Stimulated activated CD8-positive, alpha-beta memory T cell treated with anti-CD3 and anti-CD28 coated beads, Interleukin-4, amount 100 ng/mL, for 1 hour (primary cell): ENCODE measurements around the gene ENDOV.

ENCODE experiments used
- DNase-seq, 2 donors: peaks; one replicate each; pipeline ENCODE4 v3.0.0-alpha.2; 2020; ENCODE audit warnings: low read depth in 2 of 2, low spot score in 1 of 2

The ENDOV gene

DNA sequence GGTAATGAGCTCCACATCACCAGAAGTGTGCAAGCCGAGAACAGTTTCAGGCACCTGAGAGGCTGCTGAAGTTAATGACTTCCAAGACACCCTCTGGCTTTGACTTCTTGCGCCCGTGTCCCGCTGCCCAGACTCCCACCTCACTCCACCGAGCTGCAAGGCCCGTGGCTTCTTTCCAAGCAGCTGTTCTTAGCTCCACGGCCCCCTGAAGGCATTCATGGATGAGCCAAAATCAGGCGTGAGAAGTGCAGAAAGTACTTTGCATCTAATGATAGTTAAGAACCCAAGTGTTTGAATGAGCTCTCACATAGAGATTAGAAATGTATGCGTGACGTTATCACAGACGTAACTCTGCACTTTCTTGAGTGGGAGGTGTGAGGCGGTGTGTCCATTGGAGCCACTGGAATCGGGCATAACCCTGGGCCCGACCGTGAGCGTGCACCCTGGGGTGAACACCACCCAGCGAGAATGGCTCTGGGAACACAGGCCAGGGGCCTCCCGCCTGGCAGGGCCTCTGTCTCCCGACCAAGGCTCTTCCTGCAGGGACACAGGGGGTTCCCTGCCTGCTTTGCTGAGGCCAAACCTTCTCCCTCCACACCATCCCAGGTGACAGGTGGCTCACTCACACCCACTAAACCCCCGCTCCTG, 50.5 kb downstream of the ENDOV start:
- no peak for DNase-seq

DNA sequence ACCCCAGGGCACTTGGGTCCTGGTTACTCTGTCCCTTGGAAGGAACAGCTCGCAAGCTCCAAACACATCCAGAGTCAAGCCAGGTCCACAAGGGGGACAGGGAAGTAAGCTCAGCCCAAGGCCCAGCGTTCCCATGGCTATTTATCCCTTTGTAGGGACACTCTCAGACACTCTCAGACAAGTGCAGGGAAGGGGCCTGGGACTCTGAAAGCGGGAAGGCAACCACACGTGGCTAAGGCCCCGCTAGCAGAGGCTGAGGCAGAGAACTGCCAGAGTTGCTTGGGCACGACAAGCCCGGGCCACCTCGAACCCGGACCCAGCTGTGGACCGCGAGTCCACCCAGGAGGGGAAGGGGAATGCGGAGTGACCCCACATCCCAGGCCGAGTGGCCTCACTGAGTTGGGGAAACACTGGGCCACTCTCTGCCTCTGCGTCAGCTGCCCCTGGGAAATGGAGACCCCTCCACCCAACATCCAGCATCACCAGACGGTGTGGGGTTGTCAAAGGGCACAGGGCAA, 51.3 kb downstream of the ENDOV start:
- DNase-seq, result no peak

DNA sequence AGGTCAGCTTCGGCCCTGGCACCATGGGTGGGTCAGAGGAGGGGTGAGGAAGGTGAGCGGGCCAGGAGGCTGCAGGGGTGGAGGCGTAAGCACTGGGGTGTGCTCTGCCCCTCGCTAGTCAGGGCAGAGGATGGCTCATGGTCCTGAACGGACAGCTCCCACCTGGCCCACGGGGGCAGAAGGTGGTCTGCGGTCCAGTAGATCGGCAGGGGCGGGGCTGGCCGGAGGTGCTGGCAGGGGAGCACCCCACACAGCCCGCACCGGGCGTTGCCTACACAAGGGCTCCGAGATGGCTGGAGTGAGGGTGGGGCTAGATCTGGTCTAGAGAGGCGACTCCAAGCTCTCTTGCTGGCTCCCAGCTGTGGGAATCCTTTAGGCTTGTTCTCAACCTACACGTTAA, 53.3 kb downstream of the ENDOV start:
- no peak for DNase-seq

DNA sequence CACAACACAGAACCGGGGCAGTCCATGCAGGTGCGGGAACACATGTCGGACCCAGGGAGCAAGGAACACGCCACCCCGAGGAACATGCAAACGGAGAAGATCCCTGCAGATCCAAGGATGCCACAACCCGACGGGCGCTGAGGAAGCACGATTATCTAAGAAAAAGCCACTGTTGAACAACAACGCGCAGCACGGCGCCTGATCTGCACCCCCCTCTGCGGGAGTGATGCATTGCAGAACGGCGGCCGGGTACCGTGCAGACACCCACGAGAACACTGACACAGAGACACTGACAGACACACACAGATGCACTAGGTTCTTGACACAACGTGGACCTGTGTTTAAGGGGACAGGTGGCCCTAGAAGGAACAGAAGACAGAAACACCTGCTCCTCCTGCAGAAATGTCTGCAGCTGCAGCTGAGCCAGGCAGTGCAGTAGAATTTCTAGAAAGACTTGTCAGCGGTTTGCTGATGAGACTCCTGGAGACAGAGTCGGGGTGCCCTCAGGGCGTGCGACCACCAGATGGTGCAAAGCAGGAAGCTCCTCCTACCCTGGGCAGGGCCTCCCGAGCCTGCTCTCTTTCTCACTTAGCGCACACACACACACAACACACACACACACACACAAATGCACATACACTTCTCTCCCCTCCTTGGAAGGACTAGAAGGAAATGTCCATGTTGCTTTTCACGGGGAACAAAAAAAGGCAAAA, 54.0 kb downstream of the ENDOV start:
- no peak for DNase-seq

DNA sequence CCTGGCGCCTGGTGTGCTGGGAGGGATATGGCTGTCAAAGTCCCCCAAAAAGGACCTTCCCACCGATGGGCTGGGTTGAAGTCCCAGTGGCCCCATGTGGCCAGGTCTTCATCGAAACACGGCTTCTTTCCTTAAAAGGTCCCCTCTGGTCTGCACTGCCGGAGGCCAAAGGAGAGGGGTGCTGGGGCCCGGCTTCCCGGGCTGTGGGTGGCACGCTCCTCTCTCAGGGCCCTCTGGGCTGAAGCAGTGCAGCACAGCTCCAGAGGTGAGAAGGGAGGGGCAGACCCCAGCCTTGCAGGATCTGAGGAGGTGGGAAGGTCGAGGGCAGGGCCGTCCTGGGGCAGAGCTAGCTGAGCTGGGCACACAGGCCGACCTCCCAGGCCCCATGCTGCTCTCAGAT, 54.7 kb downstream of the ENDOV start:
- no peak for DNase-seq

DNA sequence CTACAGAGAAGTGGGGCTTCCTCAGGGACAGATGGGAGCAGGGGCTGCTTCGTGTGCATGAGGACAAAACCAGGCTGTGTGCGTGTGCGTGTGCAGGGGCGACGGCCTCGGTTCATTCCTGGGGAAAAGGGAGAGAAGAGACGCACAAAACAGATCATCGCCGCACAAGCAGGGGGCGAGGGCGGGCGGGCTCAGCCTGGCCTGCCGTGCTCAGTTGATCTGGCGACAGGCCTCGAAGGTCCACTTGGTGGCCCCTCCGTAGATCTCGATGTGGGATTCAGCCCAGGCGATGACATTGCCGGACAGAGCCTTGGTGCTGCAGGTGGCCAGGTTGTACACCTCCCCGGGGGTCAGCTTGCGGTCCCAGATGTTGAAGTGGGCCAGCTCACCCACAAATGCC, 55.6 kb downstream of the ENDOV start:
- no peak for DNase-seq

DNA sequence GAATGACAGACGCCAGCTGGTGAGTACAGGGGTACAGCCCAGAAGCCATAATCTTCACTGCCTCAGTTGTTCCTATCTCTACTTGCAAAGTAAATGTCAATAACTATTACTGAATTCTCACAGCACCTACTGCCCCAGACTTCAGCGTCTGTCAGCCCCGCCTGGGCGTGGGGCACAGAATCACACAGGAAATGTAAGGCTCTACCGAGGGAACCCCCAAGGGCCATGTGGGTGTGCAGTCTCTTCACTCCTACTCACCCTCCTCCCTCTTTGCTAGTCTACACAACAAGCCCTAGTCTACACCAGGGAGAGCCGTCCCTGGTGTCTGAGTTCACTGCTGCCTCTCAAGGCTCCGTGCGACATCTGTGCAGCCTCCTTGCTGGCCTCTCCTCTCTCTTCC, 57.0 kb downstream of the ENDOV start:
- DNase-seq, result peak in 1 of 2 donors; percentile 17

DNA sequence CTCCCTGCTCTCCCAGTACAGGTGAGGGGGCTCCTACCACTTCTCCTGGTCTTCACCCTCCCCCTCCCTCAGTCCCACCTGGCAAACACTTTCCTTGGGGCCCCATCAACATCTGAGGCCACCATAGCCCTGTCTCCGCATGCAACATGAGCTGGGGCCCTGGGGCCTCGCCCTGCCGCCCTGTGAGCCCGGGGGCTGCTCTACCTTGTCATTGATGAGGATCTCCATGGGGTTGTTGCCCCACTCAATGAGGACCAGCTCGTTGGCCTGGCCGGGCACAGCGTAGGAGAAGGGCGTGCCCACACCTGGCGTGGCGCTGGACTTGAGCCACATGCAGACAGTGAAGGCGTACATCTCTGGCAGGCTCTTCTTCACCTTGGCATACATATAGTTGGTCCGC, 58.0 kb downstream of the ENDOV start:
- DNase-seq, result no peak

DNA sequence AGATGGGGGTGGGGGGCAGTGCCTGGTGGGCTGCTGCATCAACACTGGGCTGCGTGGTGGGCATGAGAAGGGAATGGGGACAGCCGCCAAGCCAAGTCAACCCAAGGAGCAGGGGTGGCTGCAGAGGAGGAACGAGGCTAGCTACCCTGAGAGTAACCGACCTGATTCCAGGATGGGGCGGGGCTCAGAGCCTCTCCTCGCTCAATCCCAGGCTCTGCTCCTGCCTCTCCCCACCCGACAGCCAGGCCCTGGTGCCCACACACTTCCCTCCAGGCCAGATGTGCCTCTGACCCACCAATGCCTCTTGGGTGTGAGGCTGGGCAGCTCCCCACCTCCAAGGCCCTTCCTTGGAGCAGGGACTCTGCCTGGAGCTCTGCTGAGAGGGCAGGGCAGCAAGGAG, 58.7 kb downstream of the ENDOV start:
- no peak for DNase-seq

DNA sequence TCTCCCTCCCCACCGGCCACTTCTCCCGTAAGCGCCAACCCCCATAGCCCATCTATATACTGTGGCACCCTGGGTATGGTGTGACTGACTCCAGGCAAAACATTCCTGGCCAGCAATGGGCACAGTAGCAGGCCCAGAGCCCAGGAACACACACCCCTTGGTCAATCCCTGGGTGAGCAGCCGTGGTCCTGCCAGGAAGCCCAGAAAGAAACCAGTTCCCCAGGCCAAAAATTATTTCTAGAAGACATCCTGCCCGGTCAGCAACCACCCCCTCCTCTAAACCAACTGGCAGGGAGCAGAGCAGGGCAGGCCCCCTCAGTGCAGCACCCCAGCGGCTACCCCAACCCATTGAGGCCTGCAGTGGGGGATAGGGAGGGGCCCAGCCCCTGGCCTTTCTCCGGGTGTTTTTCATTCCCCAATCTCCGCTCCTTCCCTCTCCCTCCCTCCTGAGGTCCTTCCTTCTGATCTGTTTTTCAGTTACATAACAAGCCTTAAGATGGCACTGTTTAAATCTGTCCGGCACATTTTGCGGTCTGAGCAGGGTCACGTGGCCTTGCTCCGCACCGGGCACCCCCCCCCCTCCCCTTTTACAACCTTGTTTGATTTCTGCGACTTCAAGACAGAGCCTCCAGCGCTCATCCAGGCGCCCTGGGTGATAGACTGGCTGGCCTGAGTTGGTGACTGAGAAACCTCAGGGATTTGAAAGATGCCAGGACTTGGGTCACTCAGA, 59.4 kb downstream of the ENDOV start:
- DNase-seq, result no peak

DNA sequence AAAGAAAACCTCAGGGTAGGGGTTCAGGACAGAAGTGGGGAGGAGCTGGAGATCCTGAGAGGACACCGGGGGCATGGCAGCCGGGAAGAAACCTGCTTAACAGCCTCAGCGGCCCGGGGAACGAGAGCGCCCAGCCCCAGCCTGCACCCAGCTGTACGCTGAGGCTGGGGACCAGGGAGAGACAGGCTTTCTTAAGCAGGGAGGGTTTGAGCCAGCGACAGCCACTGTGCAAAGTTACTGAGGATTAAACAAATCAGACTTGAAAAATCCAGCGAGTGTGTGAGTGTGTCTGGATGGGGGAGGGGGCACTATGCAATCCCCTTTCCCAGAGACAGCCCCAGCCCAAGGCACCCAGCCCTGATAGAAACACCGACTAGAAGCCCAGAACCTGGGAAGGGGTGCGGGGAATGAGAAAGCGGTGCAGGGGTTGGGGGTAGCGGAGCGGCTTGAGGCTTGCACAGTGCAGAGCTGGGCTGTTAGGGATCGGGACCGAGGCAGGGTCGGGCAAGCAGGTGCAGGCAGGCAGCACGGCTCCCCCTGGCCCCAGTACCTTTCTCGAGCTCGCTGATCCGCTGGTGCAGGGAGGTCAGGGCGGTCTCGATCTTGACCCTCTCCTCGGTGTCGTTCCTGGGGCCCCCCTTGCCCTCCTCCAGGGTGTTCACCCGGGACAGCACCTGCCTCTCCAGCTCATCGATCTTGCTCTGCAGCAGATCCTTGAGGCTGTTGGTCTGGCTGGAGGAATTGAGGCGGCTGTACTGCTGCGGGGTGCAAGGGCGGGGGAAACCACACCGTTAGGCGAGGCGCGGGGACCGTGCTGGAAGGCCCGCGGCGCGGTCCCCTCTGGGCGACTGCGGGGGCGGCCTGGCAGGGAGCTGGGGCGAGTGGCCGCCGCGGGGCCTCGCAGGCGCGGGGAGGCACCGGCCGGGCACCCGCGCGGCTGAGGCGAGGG, 60.3 kb downstream of the ENDOV start:
- DNase-seq, result no peak

DNA sequence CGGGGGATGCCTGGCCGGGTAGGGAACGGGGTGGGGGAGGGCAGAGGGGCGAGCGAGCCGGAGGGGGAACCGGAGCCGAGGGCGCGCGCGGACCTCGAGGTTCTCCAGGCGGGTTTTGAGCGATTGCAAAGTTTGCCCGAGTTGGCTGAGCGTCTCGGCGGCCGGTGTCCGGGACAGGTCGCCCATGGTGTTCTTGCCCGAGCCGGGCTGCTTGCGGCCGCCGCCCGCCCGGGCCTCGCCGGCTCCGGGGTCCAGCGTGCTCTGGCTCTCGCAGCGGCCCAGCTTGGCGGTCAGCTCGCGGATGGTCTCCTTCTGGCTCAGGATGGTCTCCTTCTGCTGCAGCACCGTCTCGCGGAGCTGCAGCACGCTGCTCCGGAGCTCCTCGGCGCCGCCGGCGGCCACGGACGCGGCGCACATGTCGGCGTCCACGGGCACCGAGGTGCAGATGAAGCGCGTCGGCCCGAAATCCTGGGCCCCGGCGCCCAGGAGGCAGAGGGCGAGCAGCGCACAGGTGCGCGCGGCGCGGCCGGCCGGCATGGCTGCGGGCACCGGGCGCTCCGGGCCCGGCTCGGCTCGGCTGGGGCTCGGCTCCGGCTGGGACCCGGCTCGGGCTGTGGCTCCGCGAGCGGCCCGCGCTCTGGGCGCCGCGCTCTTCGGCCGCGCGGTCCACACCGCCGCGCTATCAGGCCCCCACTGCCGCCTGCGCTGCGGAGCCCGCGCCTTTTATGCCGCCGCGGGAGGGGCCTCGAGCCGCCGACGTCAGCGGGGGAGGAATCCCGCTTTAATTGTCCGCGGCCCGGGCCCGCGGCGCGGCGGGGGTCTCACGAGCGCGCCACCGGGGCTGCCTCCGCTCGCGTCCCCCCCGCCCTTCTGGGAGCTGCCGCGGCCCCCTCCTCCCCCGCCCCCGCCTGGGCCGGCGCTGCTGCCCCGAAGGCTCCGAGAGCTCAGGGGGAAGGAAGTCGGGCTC, 61.2 kb downstream of the ENDOV start, which contains the start of gene NPTX1:
NPTX1 (minus strand) TSS at position 698 of the 967 bp plus-strand sequence; CDS start at position 537, 161 bp downstream.
- no peak for DNase-seq

DNA sequence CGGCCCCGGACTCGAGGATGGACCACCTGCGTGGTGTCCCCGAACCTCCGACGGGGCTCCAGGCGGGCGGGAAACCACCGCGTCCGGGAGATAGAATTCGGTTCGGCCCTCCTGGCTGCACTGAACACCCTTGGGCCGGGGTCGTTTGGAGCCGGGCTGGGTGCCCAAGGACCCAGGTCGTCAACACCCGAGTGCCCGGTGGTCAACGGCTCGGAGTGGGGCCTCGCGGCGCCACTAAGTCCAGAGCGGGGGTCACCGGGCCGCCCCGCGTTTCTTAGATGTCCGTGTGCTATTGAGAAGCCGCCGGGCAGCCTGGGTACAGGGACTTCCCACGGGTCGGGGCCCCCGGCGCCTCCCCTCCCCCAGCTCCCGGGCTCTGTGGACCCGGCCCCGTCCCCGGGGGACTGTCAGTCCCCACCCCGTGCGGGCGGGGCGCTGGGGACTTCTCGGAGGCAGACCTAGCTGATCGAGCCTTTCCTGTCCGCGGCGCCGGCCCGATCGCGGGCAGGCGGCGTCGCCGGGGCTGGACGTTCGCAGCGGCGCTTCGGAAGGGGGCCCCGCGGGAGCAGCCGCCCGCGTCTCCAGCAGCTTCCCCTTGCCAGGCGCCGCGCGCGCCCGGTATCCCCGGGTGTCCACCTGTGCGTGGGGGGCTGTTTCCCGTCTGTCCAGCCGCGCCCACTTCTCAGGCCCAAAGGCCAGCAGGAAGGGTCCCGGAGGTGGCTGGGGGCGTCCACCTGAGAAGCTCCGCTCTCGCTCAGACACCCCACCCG, 62.1 kb downstream of the ENDOV start:
- DNase-seq, result no peak

DNA sequence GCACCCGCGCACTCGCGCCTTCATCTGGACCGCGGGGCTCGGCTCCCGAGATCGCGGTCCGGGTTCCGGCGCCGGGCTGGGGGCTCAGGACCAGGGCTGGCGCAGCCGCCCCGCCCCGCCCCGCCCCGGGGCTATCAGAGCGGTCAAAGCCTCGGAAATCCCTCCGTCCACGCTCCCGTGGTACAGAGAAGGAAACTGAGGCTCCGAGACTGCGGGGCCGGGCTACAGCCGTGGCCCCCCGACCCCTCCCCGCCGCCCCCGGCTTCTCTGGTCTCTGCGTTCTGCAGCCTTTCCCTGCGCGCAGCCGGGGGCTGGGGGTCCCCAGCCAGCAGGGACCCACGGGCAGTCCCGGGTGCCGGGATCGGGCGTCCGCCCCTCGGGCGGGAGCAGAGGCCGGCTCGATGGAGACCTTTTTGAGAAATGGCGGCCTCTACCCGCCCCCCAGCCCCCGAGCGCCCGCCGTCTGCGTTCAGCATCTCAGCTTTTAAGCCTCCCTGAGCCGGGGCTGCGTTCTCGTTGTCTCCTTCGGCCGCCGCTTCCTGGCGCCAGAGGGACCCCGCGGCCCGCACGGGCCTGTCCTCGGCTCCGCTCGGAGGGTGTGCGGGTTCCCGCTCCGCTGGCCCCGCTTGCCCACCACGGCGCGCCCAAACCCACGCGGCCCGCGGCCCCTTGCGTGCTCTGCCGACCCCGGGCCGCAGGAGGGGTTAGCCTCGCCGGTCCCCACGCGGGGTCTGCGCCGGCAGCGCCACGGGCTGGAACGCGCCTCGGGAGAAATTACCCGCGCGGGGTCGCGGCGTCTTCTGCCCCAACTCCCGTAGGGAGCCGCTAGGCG, 62.9 kb downstream of the ENDOV start:
- no peak for DNase-seq

DNA sequence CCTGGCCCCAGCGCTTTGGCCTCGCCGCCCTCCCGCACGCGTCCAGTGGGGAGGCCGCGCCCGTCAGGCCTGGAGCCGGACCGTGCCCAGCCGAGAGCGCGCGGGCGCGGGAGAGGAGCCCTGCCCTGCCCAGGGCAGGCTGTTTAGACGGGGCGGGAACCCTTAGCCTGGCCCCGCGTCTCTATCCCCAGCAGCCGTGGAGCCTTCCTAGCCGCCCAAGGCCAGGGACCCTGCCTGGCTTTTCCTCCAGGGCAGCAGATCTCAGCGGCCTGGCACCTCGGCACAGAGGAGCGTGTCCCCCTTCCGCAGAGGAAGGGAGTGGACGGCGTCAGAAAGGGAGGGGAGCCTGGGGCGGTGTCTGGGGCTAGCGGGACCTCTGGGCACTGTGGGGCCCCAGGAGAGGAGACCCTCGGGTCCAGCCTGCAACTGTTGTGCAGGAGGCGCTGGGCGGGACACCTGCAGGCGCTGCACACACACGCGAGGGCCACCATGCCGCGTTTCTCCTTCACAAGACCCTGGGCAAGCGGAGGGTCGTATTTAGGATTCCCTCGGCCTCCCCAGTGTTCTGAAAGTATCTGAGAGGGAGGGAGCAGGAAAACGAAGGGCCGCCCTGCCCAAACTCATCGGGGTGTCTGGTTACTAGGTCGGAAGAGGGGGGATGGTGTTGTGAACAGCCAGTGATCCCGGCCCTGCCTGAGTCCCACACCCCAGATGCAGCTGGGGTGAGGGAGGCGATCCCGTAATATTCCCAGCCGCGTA, 63.7 kb downstream of the ENDOV start:
- DNase-seq, result no peak

DNA sequence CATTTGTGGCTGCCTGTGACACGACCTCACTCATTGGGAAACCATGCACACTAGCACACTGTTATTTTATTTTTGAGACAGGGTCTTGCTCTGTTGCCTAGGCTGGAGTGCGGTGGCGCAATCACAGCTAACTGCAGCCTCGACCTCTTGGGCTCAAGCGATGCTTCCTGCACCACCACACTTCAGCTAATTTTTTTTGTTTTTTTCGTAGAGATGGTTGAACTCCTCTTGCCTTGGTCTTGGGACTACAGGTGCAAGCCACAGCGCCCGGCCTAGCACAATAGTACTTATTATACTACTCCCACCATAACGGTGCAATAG, 64.2 kb downstream of the ENDOV start:
- no peak for DNase-seq

DNA sequence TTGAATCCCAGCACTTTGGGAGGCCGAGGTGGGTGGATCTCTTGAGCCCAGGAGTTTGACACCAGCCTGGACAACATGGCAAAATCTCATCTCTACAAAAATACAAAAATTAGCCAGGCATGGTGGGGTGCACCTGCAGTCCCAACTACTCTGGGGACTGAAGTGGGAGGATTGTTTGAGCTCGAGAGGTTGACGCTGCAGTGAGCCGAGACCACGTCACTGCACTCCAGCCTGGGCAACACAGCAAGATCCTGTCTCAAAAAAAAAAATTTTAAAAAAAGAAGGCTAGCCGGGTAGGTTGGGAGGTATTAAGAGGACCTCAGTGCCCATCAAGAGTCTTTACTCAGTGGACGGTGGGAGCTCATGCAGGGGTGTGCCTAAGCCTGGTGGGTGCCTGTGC, 65.3 kb downstream of the ENDOV start:
- DNase-seq, result no peak
